IPS-18a (cell line): ENCODE measurements around the gene LDAH.

Experiments
- H3K27ac ChIP-seq: one replicate; pipeline ENCODE4 v1.5.1; 2013; ENCODE audit warnings: low read length
- H3K27me3 ChIP-seq: one replicate; pipeline ENCODE4 v1.6.1; 2013; ENCODE audit warnings: mild to moderate bottlenecking, low read length; ENCODE audit not compliant: control insufficient read depth, insufficient read depth
- H3K36me3 ChIP-seq: one replicate; pipeline ENCODE4 v1.6.1; 2013; ENCODE audit warnings: low read depth, low read length; ENCODE audit not compliant: control insufficient read depth
- H3K4me1 ChIP-seq: one replicate; pipeline ENCODE4 v1.6.1; 2013; ENCODE audit warnings: low read depth, low read length; ENCODE audit not compliant: control insufficient read depth
- H3K4me3 ChIP-seq: one replicate; pipeline ENCODE4 v1.5.1; 2013; ENCODE audit warnings: low read length
- H3K9ac ChIP-seq: one replicate; pipeline ENCODE4 v1.6.1; 2013; ENCODE audit warnings: mild to moderate bottlenecking, low read length, moderate library complexity
- H3K9me3 ChIP-seq: one replicate; pipeline ENCODE4 v1.6.1; 2013; ENCODE audit warnings: low read depth, low read length; ENCODE audit not compliant: control insufficient read depth

LDAH gene

GRCh38 chr2:20669562-20670314 lies 153.2 kb downstream of the LDAH start:
- peaks cover 96% of the 10 kb centered on the region for H3K27me3 ChIP-seq
- H3K27ac ChIP-seq = no peak overlapping the region
- no peaks in the 10 kb centered on the region for H3K9me3 ChIP-seq
- no peak overlapping the region for H3K4me3 ChIP-seq
- no peaks in the 10 kb centered on the region for H3K36me3 ChIP-seq
- peaks cover 31% of the 10 kb centered on the region for H3K4me1 ChIP-seq
- no peak overlapping the region for H3K9ac ChIP-seq

DNA sequence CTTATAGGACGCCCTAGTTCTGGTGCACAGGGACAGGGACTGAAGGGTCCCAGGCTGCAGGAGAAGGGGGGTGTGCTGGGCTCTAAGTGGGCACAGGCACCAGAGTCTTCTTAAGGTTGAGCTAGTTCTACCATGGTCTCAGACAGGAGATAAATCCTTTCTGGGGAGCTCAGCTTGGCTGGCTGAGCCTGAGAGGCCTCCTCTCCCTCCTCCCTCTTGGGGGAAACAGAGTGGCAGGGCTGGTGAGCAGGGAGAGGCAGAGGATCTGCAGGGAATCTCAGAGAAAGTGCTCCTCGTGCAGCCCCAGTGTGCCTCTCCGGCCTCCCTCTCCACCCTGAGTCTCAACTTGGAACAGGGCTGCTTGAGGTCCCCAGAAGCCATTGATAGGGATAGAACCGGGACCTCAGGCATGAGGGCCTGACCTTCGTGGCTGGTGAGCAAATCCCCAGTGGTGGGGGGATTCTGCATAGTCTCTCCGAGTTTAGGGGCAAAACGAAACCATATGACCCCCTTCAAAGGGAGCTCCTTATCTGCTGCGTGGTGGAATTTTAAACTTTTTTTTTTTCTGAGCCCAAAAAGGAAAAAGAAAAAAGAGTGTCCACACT lies 153.9 kb downstream of the LDAH start:
- no peak overlapping the region for H3K9ac ChIP-seq
- H3K27me3 ChIP-seq = peaks cover 96% of the 10 kb centered on the region

GRCh38 chr2:20668451-20668850 lies 154.4 kb downstream of the LDAH start:
- peaks cover 96% of the 10 kb centered on the region for H3K27me3 ChIP-seq
- no peak overlapping the region for H3K9ac ChIP-seq
- H3K36me3 ChIP-seq = no peaks in the 10 kb centered on the region
- H3K4me1 ChIP-seq = peaks cover 26% of the 10 kb centered on the region
- no peak overlapping the region for H3K27ac ChIP-seq
- H3K4me3 ChIP-seq = no peak overlapping the region
- H3K9me3 ChIP-seq = no peaks in the 10 kb centered on the region

More for the DNA sequence above, 153.9 kb downstream of the LDAH start:
- Histone ChIP-seq H3K4me3 (no peak overlapping the region), H3K9me3 (no peaks in the 10 kb centered on the region), H3K27ac (no peak overlapping the region), H3K4me1 (peaks cover 29% of the 10 kb centered on the region), H3K36me3 (no peaks in the 10 kb centered on the region)

- H3K4me3 ChIP-seq = peak overlapping the region; percentile 51
- no peaks in the 10 kb centered on the region for H3K9me3 ChIP-seq
- H3K36me3 ChIP-seq = no peaks in the 10 kb centered on the region
- no peak overlapping the region for H3K27ac ChIP-seq
- H3K4me1 ChIP-seq = peaks cover 24% of the 10 kb centered on the region
- no peak overlapping the region for H3K9ac ChIP-seq
- H3K27me3 ChIP-seq = peaks cover 96% of the 10 kb centered on the region
These were observed 155.1 kb downstream of the LDAH start for GRCh38 chr2:20667531-20668401.

GRCh38 chr2:20667151-20667530 lies 155.8 kb downstream of the LDAH start:
- Histone ChIP-seq H3K4me1 (peaks cover 18% of the 10 kb centered on the region), H3K9ac (no peak overlapping the region), H3K4me3 (peak overlapping the region; percentile 51), H3K36me3 (no peaks in the 10 kb centered on the region), H3K9me3 (no peaks in the 10 kb centered on the region), H3K27ac (no peak overlapping the region), H3K27me3 (peaks cover 96% of the 10 kb centered on the region)

GRCh38 chr2:20666304-20667150 lies 156.4 kb downstream of the LDAH start, which contains the start of gene GDF7:
GDF7 (plus strand) TSS chr2:20667144; CDS start chr2:20667240, 96 bp downstream.
- no peaks in the 10 kb centered on the region for H3K9me3 ChIP-seq
- H3K27ac ChIP-seq = no peak within 1 kb of the TSS
- H3K9ac ChIP-seq = no peak within 1 kb of the TSS
- H3K36me3 ChIP-seq = no peaks in the 10 kb centered on the region
- peaks cover 14% of the 10 kb centered on the region for H3K4me1 ChIP-seq
- peak within 1 kb of the TSS; percentile 69 for H3K4me3 ChIP-seq
- H3K27me3 ChIP-seq = peaks cover 95% of the 10 kb centered on the region

GRCh38 chr2:20666005-20666303 lies 156.9 kb downstream of the LDAH start:
- H3K9ac ChIP-seq = no peak overlapping the region
- H3K27me3 ChIP-seq = peaks cover 89% of the 10 kb centered on the region
- H3K4me3 ChIP-seq = peak overlapping the region; percentile 69
- H3K36me3 ChIP-seq = no peaks in the 10 kb centered on the region
- no peaks in the 10 kb centered on the region for H3K9me3 ChIP-seq
- H3K4me1 ChIP-seq = peaks cover 11% of the 10 kb centered on the region
- no peak overlapping the region for H3K27ac ChIP-seq

DNA sequence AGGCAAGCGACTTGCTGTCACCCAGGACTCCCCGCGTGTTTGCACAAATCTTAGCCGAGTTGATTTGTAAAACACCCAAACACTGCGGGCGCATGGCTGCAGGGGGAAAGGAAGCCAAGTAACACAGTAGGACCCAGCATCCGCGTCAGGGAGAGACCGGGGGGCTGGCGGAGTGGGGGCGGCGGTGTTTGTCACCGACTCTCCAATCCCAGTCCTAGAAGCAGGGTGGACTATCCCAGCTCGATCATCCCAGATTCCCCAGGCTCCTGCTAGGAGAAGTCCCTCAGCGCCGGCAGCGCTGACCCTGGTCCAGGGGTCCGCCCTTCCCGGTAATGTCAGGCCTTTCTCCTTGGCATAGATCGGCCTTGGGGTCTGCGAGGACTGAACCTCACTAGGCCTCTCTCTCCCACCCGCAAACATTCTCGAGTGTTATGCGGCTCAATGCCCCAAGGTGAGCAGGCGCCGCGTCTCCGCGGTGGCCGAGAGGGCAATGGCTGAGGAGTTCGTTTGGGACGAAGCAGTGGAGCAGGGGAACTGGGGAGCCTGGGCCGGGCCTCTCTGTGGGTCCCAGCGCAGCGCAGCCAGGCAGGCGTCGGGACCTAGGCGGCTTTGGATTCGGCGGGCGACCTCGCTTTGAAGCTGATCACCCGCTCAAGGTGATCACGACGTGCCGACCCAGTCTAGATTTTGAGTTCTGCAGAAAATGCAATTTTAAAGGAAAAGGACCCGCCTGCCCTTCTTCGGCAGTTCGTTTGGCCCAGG lies 157.5 kb downstream of the LDAH start:
- Histone ChIP-seq H3K9ac (no peak overlapping the region), H3K4me1 (peaks cover 11% of the 10 kb centered on the region), H3K4me3 (peak overlapping the region; percentile 69), H3K36me3 (no peaks in the 10 kb centered on the region), H3K9me3 (no peaks in the 10 kb centered on the region), H3K27me3 (peaks cover 88% of the 10 kb centered on the region), H3K27ac (no peak overlapping the region)

DNA sequence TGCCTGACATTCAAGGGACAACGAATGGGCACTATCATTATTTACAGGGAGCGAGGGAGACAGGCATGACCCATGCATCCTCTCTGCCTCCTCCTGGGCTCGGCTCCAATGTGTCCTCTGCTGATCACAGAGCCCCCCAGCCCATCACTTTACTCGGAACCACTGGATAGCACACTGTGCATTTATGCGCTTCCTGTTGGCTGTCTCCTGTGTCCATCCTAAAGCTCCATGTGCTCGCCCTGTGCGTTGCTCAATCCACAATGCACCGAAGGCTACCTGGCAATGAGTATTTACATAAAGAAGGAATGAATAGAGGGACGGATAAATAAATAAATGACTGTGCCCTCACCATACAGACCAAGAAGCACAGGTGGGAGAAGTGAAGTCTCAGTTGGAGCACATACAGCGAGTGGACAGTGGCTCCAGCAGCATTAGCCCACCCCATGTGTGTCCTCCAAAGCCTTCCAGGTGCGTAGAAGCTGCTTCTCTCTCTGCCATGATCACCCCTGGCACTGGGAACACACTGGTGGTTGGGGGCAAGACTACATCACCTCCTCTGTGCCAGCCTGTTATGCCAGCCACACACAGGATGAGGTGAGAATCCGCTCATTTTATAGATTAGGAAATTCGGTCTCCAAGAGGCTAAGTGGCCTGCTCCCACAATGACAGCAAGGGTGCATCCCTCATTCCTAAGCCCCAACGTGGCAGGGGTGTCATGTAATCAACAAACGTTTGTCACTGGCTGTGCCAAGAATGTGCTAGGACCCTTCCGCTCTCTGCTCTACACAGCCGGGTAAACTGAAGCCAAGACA lies 158.3 kb downstream of the LDAH start:
- Histone ChIP-seq H3K36me3 (no peaks in the 10 kb centered on the region), H3K27me3 (peaks cover 83% of the 10 kb centered on the region), H3K27ac (no peak overlapping the region), H3K4me3 (peak overlapping the region; percentile 69), H3K9me3 (no peaks in the 10 kb centered on the region), H3K4me1 (peaks cover 11% of the 10 kb centered on the region), H3K9ac (no peak overlapping the region)

DNA sequence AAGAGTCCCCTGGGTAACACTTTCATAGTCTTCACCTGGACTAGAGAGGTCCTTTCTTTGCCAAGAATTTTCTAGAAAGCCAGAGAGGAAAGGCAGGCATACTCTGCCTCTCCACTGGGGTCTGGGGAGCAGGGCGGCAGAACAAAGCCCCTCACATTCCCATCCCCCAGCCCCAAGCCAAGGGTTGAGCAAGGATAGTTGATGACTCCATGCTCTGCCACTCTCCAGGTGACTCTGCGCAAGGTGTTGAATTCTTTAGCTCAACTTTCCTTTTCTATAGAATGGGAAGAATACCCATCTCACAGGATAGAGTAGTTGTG lies 158.9 kb downstream of the LDAH start:
- Histone ChIP-seq H3K4me1 (peaks cover 11% of the 10 kb centered on the region), H3K27ac (no peak overlapping the region), H3K36me3 (no peaks in the 10 kb centered on the region), H3K27me3 (peaks cover 81% of the 10 kb centered on the region), H3K9me3 (no peaks in the 10 kb centered on the region), H3K9ac (no peak overlapping the region), H3K4me3 (no peak overlapping the region)
